Panc1 (cell line): ENCODE results near the gene UGT2A3.
"Not testable (repeated sequence)": the region's sequence is repeated elsewhere in the genome, so short reads cannot be mapped to it uniquely, and the experiment has no call there.

ENCODE experiments used
- POLR2AphosphoS5 ChIP-seq: IDR thresholded peaks from 2 replicates; pipeline ENCODE4 v1.6.1; 2012; ENCODE audit warnings: mild to moderate bottlenecking, low read depth, low read length, moderate library complexity
- SIN3A ChIP-seq: IDR thresholded peaks from 2 replicates; pipeline ENCODE4 v1.6.1; 2012; ENCODE audit warnings: low read depth, mild to moderate bottlenecking, low read length, moderate library complexity, borderline replicate concordance; ENCODE audit not compliant: insufficient read depth
- TCF7L2 ChIP-seq: IDR thresholded peaks from 2 replicates; pipeline ENCODE4 v1.6.1; 2011; ENCODE audit warnings: mild to moderate bottlenecking, low read depth, low read length, inconsistent platforms
- TF ChIP-seq, protein P1 (sequence below): fragments of 450-650 bp; IDR thresholded peaks from 2 replicates; pipeline ENCODE4 v1.5.1; 2017; ENCODE audit warnings: mild to moderate bottlenecking
- TF ChIP-seq, protein P2 (sequence below), 2 experiments: IDR thresholded peaks; 2 replicates each; pipeline ENCODE4 v1.6.1; 2011 to 2012; ENCODE audit warnings: low read depth in 2 of 2, control low read depth in 1 of 2, low read length in 1 of 2, mild to moderate bottlenecking in 1 of 2, moderate library complexity in 1 of 2; ENCODE audit not compliant: insufficient read depth in 1 of 2

DNA sequence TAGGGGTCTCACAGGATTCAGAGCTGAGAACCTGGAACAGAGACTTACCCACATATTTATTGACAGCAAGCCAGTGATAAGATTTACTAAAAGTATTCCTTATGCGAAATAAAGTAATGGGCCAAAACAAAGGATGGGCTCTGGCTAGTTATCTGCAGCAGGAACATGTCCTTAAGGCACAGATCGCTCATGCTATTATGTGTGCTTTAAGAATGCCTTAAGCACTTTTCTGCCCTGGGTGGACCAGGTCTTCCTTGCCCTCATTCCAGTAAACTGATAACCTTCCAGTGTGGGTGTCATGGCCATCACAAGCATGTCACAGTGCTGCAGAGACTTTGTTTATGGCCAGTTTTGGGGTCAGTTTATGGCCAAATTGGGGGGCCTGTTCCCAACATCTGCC lies 7.5 kb upstream of the UGT2A3 start:
- TF ChIP-seq, protein P1, sequence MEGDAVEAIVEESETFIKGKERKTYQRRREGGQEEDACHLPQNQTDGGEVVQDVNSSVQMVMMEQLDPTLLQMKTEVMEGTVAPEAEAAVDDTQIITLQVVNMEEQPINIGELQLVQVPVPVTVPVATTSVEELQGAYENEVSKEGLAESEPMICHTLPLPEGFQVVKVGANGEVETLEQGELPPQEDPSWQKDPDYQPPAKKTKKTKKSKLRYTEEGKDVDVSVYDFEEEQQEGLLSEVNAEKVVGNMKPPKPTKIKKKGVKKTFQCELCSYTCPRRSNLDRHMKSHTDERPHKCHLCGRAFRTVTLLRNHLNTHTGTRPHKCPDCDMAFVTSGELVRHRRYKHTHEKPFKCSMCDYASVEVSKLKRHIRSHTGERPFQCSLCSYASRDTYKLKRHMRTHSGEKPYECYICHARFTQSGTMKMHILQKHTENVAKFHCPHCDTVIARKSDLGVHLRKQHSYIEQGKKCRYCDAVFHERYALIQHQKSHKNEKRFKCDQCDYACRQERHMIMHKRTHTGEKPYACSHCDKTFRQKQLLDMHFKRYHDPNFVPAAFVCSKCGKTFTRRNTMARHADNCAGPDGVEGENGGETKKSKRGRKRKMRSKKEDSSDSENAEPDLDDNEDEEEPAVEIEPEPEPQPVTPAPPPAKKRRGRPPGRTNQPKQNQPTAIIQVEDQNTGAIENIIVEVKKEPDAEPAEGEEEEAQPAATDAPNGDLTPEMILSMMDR: not testable (repeated sequence)
- TF ChIP-seq POLR2AphosphoS5, SIN3A, TCF7L2: not testable (repeated sequence)
- TF ChIP-seq, protein P2, sequence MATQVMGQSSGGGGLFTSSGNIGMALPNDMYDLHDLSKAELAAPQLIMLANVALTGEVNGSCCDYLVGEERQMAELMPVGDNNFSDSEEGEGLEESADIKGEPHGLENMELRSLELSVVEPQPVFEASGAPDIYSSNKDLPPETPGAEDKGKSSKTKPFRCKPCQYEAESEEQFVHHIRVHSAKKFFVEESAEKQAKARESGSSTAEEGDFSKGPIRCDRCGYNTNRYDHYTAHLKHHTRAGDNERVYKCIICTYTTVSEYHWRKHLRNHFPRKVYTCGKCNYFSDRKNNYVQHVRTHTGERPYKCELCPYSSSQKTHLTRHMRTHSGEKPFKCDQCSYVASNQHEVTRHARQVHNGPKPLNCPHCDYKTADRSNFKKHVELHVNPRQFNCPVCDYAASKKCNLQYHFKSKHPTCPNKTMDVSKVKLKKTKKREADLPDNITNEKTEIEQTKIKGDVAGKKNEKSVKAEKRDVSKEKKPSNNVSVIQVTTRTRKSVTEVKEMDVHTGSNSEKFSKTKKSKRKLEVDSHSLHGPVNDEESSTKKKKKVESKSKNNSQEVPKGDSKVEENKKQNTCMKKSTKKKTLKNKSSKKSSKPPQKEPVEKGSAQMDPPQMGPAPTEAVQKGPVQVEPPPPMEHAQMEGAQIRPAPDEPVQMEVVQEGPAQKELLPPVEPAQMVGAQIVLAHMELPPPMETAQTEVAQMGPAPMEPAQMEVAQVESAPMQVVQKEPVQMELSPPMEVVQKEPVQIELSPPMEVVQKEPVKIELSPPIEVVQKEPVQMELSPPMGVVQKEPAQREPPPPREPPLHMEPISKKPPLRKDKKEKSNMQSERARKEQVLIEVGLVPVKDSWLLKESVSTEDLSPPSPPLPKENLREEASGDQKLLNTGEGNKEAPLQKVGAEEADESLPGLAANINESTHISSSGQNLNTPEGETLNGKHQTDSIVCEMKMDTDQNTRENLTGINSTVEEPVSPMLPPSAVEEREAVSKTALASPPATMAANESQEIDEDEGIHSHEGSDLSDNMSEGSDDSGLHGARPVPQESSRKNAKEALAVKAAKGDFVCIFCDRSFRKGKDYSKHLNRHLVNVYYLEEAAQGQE (IDR thresholded peaks at IDR 0.05; ENCODE audit: insufficient read depth in 1 of 2, low read depth in 2 of 2, low read length in 1 of 2): not testable (repeated sequence)
